Esophagus muscularis mucosa (tissue), 4 donors: ENCODE data around the gene LMOD3.

Experiments
- CTCF ChIP-seq, 3 experiments: fragments of 200-600 bp in 2 of 3; fragments of 450-650 bp in 1 of 3; sonication (generic) in 2 of 3; IDR thresholded peaks; one replicate each; pipeline ENCODE4 v1.5.1; 2017 to 2019; ENCODE audit warnings: antibody characterized with exemption in 3 of 3, mild to moderate bottlenecking in 2 of 3, moderate library complexity in 1 of 3
- EP300 ChIP-seq: sonication (generic); formaldehyde crosslinking; IDR thresholded peaks from one replicate; pipeline ENCODE4 v1.6.1; 2017; ENCODE audit warnings: antibody characterized with exemption
- POLR2A ChIP-seq: fragments of 450-650 bp; IDR thresholded peaks from one replicate; pipeline ENCODE4 v1.6.1; 2017; ENCODE audit warnings: antibody characterized with exemption, moderate library complexity, mild to moderate bottlenecking, low read depth
- POLR2AphosphoS5 ChIP-seq, 2 donors: sonication (generic); formaldehyde crosslinking; IDR thresholded peaks; one replicate each; pipeline ENCODE4 v1.6.1; 2017; ENCODE audit warnings: antibody characterized with exemption in 2 of 2

- TF ChIP-seq CTCF (IDR thresholded peaks at IDR 0.05) (no peak), POLR2A (no peak), POLR2AphosphoS5 (IDR thresholded peaks at IDR 0.05) (no peak), EP300 (no peak)
These were observed 14.6 kb downstream of the LMOD3 start for GRCh38 chr3:69107841-69108240.
